K562 (cell line): ENCODE data around the gene MYO15A. TPM values are rescaled to one million over a fixed set of nuclear protein-coding genes. Genes with fewer than 3 reads are reported as not detected.

Experiments
- ATAC-seq: fragments of 200-7000 bp; cut with Tn5 transposase; 3 replicates; pipeline ENCODE4 v1.9.1; 2020; ENCODE audit warnings: moderate library complexity
- BruUV-seq: library from RNA; stranded (reverse); fragments of 400-500 nt; replicated peaks from 2 replicates; lab custom pipeline; 2021; lab: Mats Ljungman, UMichigan
- CTCF ChIA-PET: fragments of 300-600 bp; formaldehyde crosslinking; extraction: SDS; loops from one replicate; lab custom pipeline; 2021; ENCODE audit warnings: low intra/inter-chr PET ratio; lab: Yijun Ruan, JAX
- POLR2A ChIA-PET: fragments of 300-600, 350-650 bp; sonication (Branson Sonifier 250); formaldehyde crosslinking; extraction: SDS; loops from one replicate; lab custom pipeline; 2021; ENCODE audit warnings: antibody characterized with exemption, inconsistent platforms; lab: Yijun Ruan, JAX
- DNase-seq, 4 experiments: peaks; one replicate each; pipeline versions ENCODE4 v3.0.0 to v3.0.0-alpha.2; 2011 to 2018; ENCODE audit warnings: low spot score in 3 of 4, mixed read lengths in 3 of 4; ENCODE audit errors: extremely low read depth in 1 of 4
- FAIRE-seq: peaks from 2 replicates; lab custom pipeline; 2011; peaks lifted over from hg19 to GRCh38; lab: Jason Lieb, UNC
- H2AFZ ChIP-seq: 2 replicates; pipeline ENCODE4 v1.6.0; 2011; ENCODE audit warnings: low read depth, low read length, control low read depth, inconsistent platforms
- H3K27ac ChIP-seq: fragments of 200-600 bp; 3 replicates; pipeline ENCODE4 v1.8.0; 2011; ENCODE audit warnings: low read depth, mild to moderate bottlenecking, control low read depth, inconsistent platforms, low read length, moderate library complexity, mixed read lengths; ENCODE audit errors: extremely low read depth
- H3K27me3 ChIP-seq, 2 experiments: fragments of 300-600 bp in 1 of 2; 2 replicates in 1 of 2; 3 replicates in 1 of 2; pipeline versions ENCODE4 v1.6.0 to v1.8.0; 2011; ENCODE audit warnings: inconsistent platforms in 2 of 2, low read length in 2 of 2, mild to moderate bottlenecking in 1 of 2, mixed read lengths in 1 of 2, moderate library complexity in 1 of 2; ENCODE audit not compliant: control insufficient read depth in 2 of 2, insufficient read depth in 2 of 2
- H3K36me3 ChIP-seq: fragments of 300-600 bp; 3 replicates; pipeline ENCODE4 v1.8.0; 2011; ENCODE audit warnings: mild to moderate bottlenecking, low read length, inconsistent platforms; ENCODE audit not compliant: control insufficient read depth, insufficient read depth
- H3K4me1 ChIP-seq, 2 experiments: fragments of 200-600 bp in 1 of 2; replicated peaks in 1 of 2; 2 replicates in 1 of 2; 3 replicates in 1 of 2; pipeline versions ENCODE4 v1.5.1 to v1.8.0; 2011; ENCODE audit warnings: inconsistent platforms in 2 of 2, low read length in 2 of 2, mild to moderate bottlenecking in 1 of 2, mixed read lengths in 1 of 2, moderate library complexity in 1 of 2; ENCODE audit not compliant: control insufficient read depth in 2 of 2, insufficient read depth in 2 of 2
- H3K4me2 ChIP-seq: 2 replicates; pipeline ENCODE4 v1.6.1; 2011; ENCODE audit warnings: low read length, control low read depth, inconsistent platforms, mixed read lengths; ENCODE audit not compliant: insufficient read depth
- H3K4me3 ChIP-seq: fragments of 200-600 bp; sonication (generic), shearing (Covaris generic); 2 replicates; pipeline ENCODE4 v1.5.1; 2016; ENCODE audit warnings: control low read depth, inconsistent platforms
- H3K79me2 ChIP-seq: fragments of 200-600 bp; 3 replicates; pipeline ENCODE4 v1.8.0; 2011; ENCODE audit warnings: low read length, inconsistent platforms; ENCODE audit not compliant: control insufficient read depth, insufficient read depth
- H3K9ac ChIP-seq, 2 experiments: 2 replicates each; pipeline versions ENCODE4 v1.6.0 to v1.6.1; 2011; ENCODE audit warnings: low read depth in 2 of 2, low read length in 2 of 2, control low read depth in 1 of 2, inconsistent platforms in 1 of 2, mild to moderate bottlenecking in 1 of 2, mixed read lengths in 1 of 2; ENCODE audit not compliant: insufficient read depth in 1 of 2
- H3K9me1 ChIP-seq: one replicate; pipeline ENCODE4 v1.6.0; 2011; ENCODE audit warnings: inconsistent platforms, mild to moderate bottlenecking, low read length, moderate library complexity; ENCODE audit not compliant: control insufficient read depth, insufficient read depth
- H3K9me3 ChIP-seq: replicated peaks from 2 replicates; pipeline ENCODE4 v1.5.1; 2011; ENCODE audit warnings: low read depth, low read length, inconsistent platforms; ENCODE audit not compliant: control insufficient read depth, insufficient read depth
- H4K20me1 ChIP-seq: replicated peaks from 2 replicates; pipeline ENCODE4 v1.6.1; 2011; ENCODE audit warnings: low read length, inconsistent platforms, mixed read lengths; ENCODE audit not compliant: control insufficient read depth, insufficient read depth
- ARID1B ChIP-seq: fragments of 450-650 bp; IDR thresholded peaks from 2 replicates; pipeline ENCODE4 v1.6.1; 2016; ENCODE audit warnings: antibody characterized with exemption, mild to moderate bottlenecking, inconsistent platforms
- CCNT2 ChIP-seq: IDR thresholded peaks from 2 replicates; pipeline ENCODE4 v1.6.1; 2011; ENCODE audit warnings: borderline replicate concordance, low read depth, mild to moderate bottlenecking, moderate library complexity, mixed read lengths, low read length; ENCODE audit not compliant: insufficient read length; ENCODE audit errors: extremely low read depth
- CEBPB ChIP-seq: fragments of 450-650 bp; IDR thresholded peaks from 2 replicates; pipeline ENCODE4 v1.6.1; 2016; ENCODE audit warnings: missing genetic modification characterization, missing compliant biosample characterization
- CEBPG ChIP-seq, 3 experiments: fragments of 200-800 bp in 1 of 3; sonication (Bioruptor generic) in 1 of 3; sonication (generic) in 1 of 3; formaldehyde crosslinking in 1 of 3; IDR thresholded peaks in 2 of 3; conservative IDR thresholded peaks in 1 of 3; 2 replicates each; pipeline versions ENCODE4 v1.6.1 to v1.8.0; 2016 to 2022; ENCODE audit warnings: missing compliant biosample characterization in 2 of 3, missing genetic modification characterization in 2 of 3, mild to moderate bottlenecking in 1 of 3, missing genetic modification reagents in 1 of 3
- CHD1 ChIP-seq: fragments of 200-600 bp; sonication (generic); IDR thresholded peaks from one replicate; pipeline ENCODE4 v1.6.1; 2012; ENCODE audit warnings: mild to moderate bottlenecking, moderate library complexity, low read length, inconsistent platforms
- DIDO1 ChIP-seq: fragments of 450-650 bp; IDR thresholded peaks from 2 replicates; pipeline ENCODE4 v1.6.1; 2016; ENCODE audit warnings: low read depth, missing biosample characterization, missing genetic modification characterization
- GABPB2 ChIP-seq: fragments of 250-450 bp; sonication (Bioruptor Pico); conservative IDR thresholded peaks from 2 replicates; pipeline ENCODE4 v1.5.1; 2021; ENCODE audit warnings: mild to moderate bottlenecking
- HMG20A ChIP-seq: fragments of 450-650 bp; formaldehyde crosslinking; conservative IDR thresholded peaks from 2 replicates; pipeline ENCODE4 v1.4.0; 2020; ENCODE audit warnings: mild to moderate bottlenecking, mixed read lengths
- NCOA6 ChIP-seq: fragments of 450-650 bp; IDR thresholded peaks from 2 replicates; pipeline ENCODE4 v1.6.1; 2017; ENCODE audit warnings: mild to moderate bottlenecking
- PHF21A ChIP-seq: fragments of 450-650 bp; IDR thresholded peaks from 2 replicates; pipeline ENCODE4 v1.6.1; 2017; ENCODE audit warnings: low read depth, borderline replicate concordance
- POLR2AphosphoS2 ChIP-seq: IDR thresholded peaks from 2 replicates; pipeline ENCODE4 v1.6.1; 2012; ENCODE audit warnings: low read length, improper control_type of control experiment
- SAFB2 ChIP-seq: fragments of 200-400 bp; formaldehyde crosslinking; IDR thresholded peaks from 2 replicates; pipeline ENCODE4 v1.6.1; 2018; ENCODE audit warnings: borderline replicate concordance, low read length, low read depth, moderate library complexity; ENCODE audit not compliant: severe bottlenecking
- SIX5 ChIP-seq, 2 experiments: IDR thresholded peaks; 2 replicates each; pipeline ENCODE4 v1.6.1; 2011; ENCODE audit warnings: low read length in 2 of 2, borderline replicate concordance in 1 of 2, low read depth in 1 of 2, mild to moderate bottlenecking in 1 of 2, moderate library complexity in 1 of 2; ENCODE audit not compliant: insufficient read depth in 1 of 2
- TAF9B ChIP-seq: fragments of 450-650 bp; IDR thresholded peaks from 2 replicates; pipeline ENCODE4 v1.6.1; 2018; ENCODE audit warnings: mild to moderate bottlenecking; ENCODE audit not compliant: partially characterized antibody
- TAL1 ChIP-seq: fragments of 450-650 bp; IDR thresholded peaks from 2 replicates; pipeline ENCODE4 v1.6.1; 2016; ENCODE audit warnings: mild to moderate bottlenecking
- XRCC5 ChIP-seq: fragments of 200-400 bp; formaldehyde crosslinking; IDR thresholded peaks from 2 replicates; pipeline ENCODE4 v1.6.1; 2017; ENCODE audit warnings: low read depth, mild to moderate bottlenecking, low read length
- ZNF707 ChIP-seq: fragments of 250-450 bp; sonication (Bioruptor Pico); conservative IDR thresholded peaks from 2 replicates; pipeline ENCODE4 v1.8.0; 2022; ENCODE audit warnings: inconsistent platforms, mild to moderate bottlenecking, moderate library complexity
- whole genome bisulfite sequencing: fragments of 100-300 bp; shearing (Covaris generic); methylation state at CpG from one replicate; pipeline ENCODE4 v1.1.6; 2016; ENCODE audit warnings: low coverage, mixed read lengths; ENCODE audit not compliant: insufficient coverage; ENCODE audit errors: missing lambda C conversion rate; 5-methylcytosine and 5-hydroxymethylcytosine counted together
- in situ Hi-C: fragments of 300-500 bp; cut with MboI; formaldehyde crosslinking; loops from 4 replicates; pipeline ENCODE4 v1.15.0; 2018; ENCODE audit warnings: inconsistent platforms, mixed read lengths
- intact Hi-C: fragments of 100-400 bp; cut with micrococcal nuclease; formaldehyde crosslinking; loops from 2 replicates; pipeline ENCODE4 v1.14.2; 2022
- polyA plus RNA-seq, 8 experiments: library from polyadenylated mRNA; depleted of rRNA in 4 of 8; stranded (reverse) in 5 of 8; unstranded in 3 of 8; fragments of >200 nt; fragmentation: Nextera tagmentation in 2 of 8; fragmentation: Illumina TruSeq in 1 of 8; extraction: Ambion mirVana in 2 of 8; extraction: Trizol in 1 of 8; gene quantifications; 2 replicates each; pipeline versions ENCODE4 v1.2.1 to v1.2.3, GENCODE V29; 2011 to 2014; ENCODE audit warnings: inconsistent platforms in 1 of 8, missing spikeins in 1 of 8
- total RNA-seq, 7 experiments: library from RNA; depleted of rRNA in 6 of 7; stranded (reverse); fragments of >200 nt in 6 of 7; fragmentation: Illumina TruSeq in 2 of 7; extraction: Trizol in 2 of 7; gene quantifications; 2 replicates each; pipeline versions ENCODE4 v1.2.1 to v1.2.3, GENCODE V29; 2011 to 2021; ENCODE audit warnings: low replicate concordance in 1 of 7
- TF ChIP-seq, protein P1 (sequence below), 2 experiments: fragments of 450-650 bp in 1 of 2; sonication (generic) in 1 of 2; formaldehyde crosslinking in 1 of 2; IDR thresholded peaks in 1 of 2; conservative IDR thresholded peaks in 1 of 2; 2 replicates each; pipeline versions ENCODE4 v1.6.1 to v1.8.1; 2016 to 2023; ENCODE audit warnings: mild to moderate bottlenecking in 2 of 2, moderate library complexity in 2 of 2, inconsistent platforms in 1 of 2, missing genetic modification reagents in 1 of 2
- TF ChIP-seq, protein P2 (sequence below): fragments of 450-650 bp; IDR thresholded peaks from 2 replicates; pipeline ENCODE4 v1.6.1; 2017; ENCODE audit warnings: antibody characterized with exemption

MYO15A gene
- total and polyA plus RNA-seq, 9 of the 15 experiments (the other 6 are each of a cell fraction or from before 2014, with no cell fraction given) = 0.05 to 0.88 (median 0.14) TPM; not detected in 1

DNA sequence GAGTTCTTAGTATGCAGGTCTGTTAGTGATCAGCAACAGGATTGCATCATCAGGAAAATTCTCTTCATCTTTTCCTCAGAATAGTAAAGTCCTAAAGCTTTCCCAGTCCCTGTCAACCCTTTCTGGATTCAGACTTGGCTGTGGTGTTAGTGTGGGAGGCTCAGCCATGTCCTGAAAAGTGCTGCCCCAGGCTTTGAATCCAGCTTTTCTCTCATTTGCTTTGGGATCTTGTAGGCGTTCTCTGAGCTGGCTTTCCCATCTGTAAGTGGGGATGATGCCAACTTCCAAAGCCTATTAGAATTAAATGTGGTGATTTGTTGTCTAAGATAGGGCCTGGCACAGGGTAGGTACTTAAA is 78.0 kb downstream of the MYO15A start:
- DNase-seq = no peak
- H3K4me2 ChIP-seq = peak overlapping the region; percentile 95
- no peak overlapping the region for H2AFZ ChIP-seq
- H3K9me3 ChIP-seq = no peaks in the 10 kb centered on the region
- peaks cover 50% of the 10 kb centered on the region for H4K20me1 ChIP-seq
- H3K27me3 ChIP-seq = no peaks in the 10 kb centered on the region
- ATAC-seq = no peak
- H3K4me1 ChIP-seq = peaks cover 32 to 41% of the 10 kb centered on the region in 2 experiments
- H3K27ac ChIP-seq = peak overlapping the region; percentile 53
- H3K79me2 ChIP-seq = peaks cover 79% of the 10 kb centered on the region
- ChIA-PET CTCF (no interaction called here), POLR2A (interaction anchor here (0.7 kb wide), 1 partner anchor 794 kb away, joined by 3 read pairs; no protein-coding TSS in a partner anchor)
- peak overlapping the region; percentile 83 to 94; a peak in 3 of 4 replicates for H3K9ac ChIP-seq
- H3K9me1 ChIP-seq = no peaks in the 10 kb centered on the region
- 8% methylated on average over 1 of the region's 1 CpG for whole genome bisulfite sequencing
- H3K36me3 ChIP-seq = peaks cover 58% of the 10 kb centered on the region; the same call in 2 of the 3 replicates
- intact Hi-C loops = loop anchor here (2.0 kb wide), 1 partner anchor 46 kb away; no protein-coding TSS in a partner anchor
- BruUV-seq = no TSS peak
- peak overlapping the region; percentile 69 for H3K4me3 ChIP-seq
- FAIRE-seq = no peak
- in situ Hi-C loops = no loop called here
- TF ChIP-seq DIDO1 (tag) (no peak), SIX5 (IDR thresholded peaks at IDR 0.05; ENCODE audit: borderline replicate concordance in 1 of 2, insufficient read depth in 1 of 2, low read depth in 1 of 2, low read length in 2 of 2) (no peak), ZNF707 (CRISPR knock-in tag) (no peak), TAL1 (no peak), NCOA6 (no peak), PHF21A (no peak), CHD1 (no peak), CEBPB (tag) (peak; percentile 85), CEBPG (CRISPR knock-in tag; IDR thresholded peaks at IDR 0.05) (peak; percentile 54; the same call in 1 of the 2 replicates), CEBPG (tag; conservative IDR thresholded peaks at IDR 0.05 in 1 of 2, IDR thresholded peaks at IDR 0.05 in 1 of 2) (peak; percentile 85 to 92), GABPB2 (CRISPR knock-in tag) (no peak), CCNT2 (no peak), TAF9B (no peak), XRCC5 (no peak), POLR2AphosphoS2 (no peak), HMG20A (CRISPR knock-in tag) (no peak), ARID1B (no peak), SAFB2 (no peak)
- TF ChIP-seq, protein P1, sequence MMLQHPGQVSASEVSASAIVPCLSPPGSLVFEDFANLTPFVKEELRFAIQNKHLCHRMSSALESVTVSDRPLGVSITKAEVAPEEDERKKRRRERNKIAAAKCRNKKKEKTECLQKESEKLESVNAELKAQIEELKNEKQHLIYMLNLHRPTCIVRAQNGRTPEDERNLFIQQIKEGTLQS (IDR thresholded peaks at IDR 0.05) = peak; percentile 95
- TF ChIP-seq, protein P1 (CRISPR knock-in tag; conservative IDR thresholded peaks at IDR 0.05) = no peak
- TF ChIP-seq, protein P2, sequence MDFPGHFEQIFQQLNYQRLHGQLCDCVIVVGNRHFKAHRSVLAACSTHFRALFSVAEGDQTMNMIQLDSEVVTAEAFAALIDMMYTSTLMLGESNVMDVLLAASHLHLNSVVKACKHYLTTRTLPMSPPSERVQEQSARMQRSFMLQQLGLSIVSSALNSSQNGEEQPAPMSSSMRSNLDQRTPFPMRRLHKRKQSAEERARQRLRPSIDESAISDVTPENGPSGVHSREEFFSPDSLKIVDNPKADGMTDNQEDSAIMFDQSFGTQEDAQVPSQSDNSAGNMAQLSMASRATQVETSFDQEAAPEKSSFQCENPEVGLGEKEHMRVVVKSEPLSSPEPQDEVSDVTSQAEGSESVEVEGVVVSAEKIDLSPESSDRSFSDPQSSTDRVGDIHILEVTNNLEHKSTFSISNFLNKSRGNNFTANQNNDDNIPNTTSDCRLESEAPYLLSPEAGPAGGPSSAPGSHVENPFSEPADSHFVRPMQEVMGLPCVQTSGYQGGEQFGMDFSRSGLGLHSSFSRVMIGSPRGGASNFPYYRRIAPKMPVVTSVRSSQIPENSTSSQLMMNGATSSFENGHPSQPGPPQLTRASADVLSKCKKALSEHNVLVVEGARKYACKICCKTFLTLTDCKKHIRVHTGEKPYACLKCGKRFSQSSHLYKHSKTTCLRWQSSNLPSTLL = no peak
